ENCODE results near the gene PRKAG3. TPM values are rescaled to one million over a fixed set of nuclear protein-coding genes. Genes with fewer than 3 reads are reported as not detected.

PRKAG3 gene
- total RNA-seq, 1 donor from 2014 or later = not detected

GRCh38 chr2:218860950-218861381 is 29.4 kb upstream of the PRKAG3 start:
- TF ChIP-seq CTCF (conservative IDR thresholded peaks at IDR 0.05) = no peak
- H3K27ac Mint-ChIP-seq (ENCODE audit: unreplicated experiment) = no peak overlapping the region
- H3K4me1 Mint-ChIP-seq = peaks cover 10% of the 10 kb centered on the region
- DNase-seq (ENCODE audit: low read depth, low spot score) = peak; percentile 62
- H3K27me3 Mint-ChIP-seq (ENCODE audit: low read depth) = peaks cover 83% of the 10 kb centered on the region
- peak overlapping the region; percentile 50 for H3K4me3 Mint-ChIP-seq
- H3K36me3 Mint-ChIP-seq (ENCODE audit: low read depth) = no peaks in the 10 kb centered on the region
- no peaks in the 10 kb centered on the region for H3K9me3 Mint-ChIP-seq

GRCh38 chr2:218859988-218860831 is 28.6 kb upstream of the PRKAG3 start:
- no peak for TF ChIP-seq CTCF (conservative IDR thresholded peaks at IDR 0.05)
- Mint-ChIP-seq H3K4me3 (peak overlapping the region; percentile 77), H3K27me3 (ENCODE audit: low read depth) (peaks cover 88% of the 10 kb centered on the region), H3K27ac (ENCODE audit: unreplicated experiment) (no peak overlapping the region), H3K9me3 (no peaks in the 10 kb centered on the region), H3K4me1 (peaks cover 10% of the 10 kb centered on the region), H3K36me3 (ENCODE audit: low read depth) (no peaks in the 10 kb centered on the region)
- no peak for DNase-seq (ENCODE audit: low read depth, low spot score)

GRCh38 chr2:218859556-218859987 is 28.0 kb upstream of the PRKAG3 start, which contains the start of gene WNT6:
Gene WNT6 (plus strand): TSS chr2:218859805. CDS start chr2:218860038, 233 bp downstream.
- no peak for DNase-seq (ENCODE audit: low read depth, low spot score)
- H3K9me3 Mint-ChIP-seq = no peaks in the 10 kb centered on the region
- no peaks in the 10 kb centered on the region for H3K36me3 Mint-ChIP-seq (ENCODE audit: low read depth)
- no peak within 1 kb of the TSS for H3K27ac Mint-ChIP-seq (ENCODE audit: unreplicated experiment)
- peaks cover 10% of the 10 kb centered on the region for H3K4me1 Mint-ChIP-seq
- H3K4me3 Mint-ChIP-seq = peak within 1 kb of the TSS; percentile 77
- H3K27me3 Mint-ChIP-seq (ENCODE audit: low read depth) = peaks cover 91% of the 10 kb centered on the region
- TF ChIP-seq CTCF (conservative IDR thresholded peaks at IDR 0.05) = no peak

GRCh38 chr2:218858671-218859555 is 27.3 kb upstream of the PRKAG3 start:
- Mint-ChIP-seq H3K9me3 (no peaks in the 10 kb centered on the region), H3K27ac (ENCODE audit: unreplicated experiment) (no peak overlapping the region), H3K4me1 (peaks cover 10% of the 10 kb centered on the region), H3K36me3 (ENCODE audit: low read depth) (no peaks in the 10 kb centered on the region), H3K27me3 (ENCODE audit: low read depth) (peaks cover 94% of the 10 kb centered on the region), H3K4me3 (peak overlapping the region; percentile 76)
- no peak for TF ChIP-seq CTCF (conservative IDR thresholded peaks at IDR 0.05)
- no peak for DNase-seq (ENCODE audit: low read depth, low spot score)

GRCh38 chr2:218858138-218858445 is 26.5 kb upstream of the PRKAG3 start:
- no peak for TF ChIP-seq CTCF (conservative IDR thresholded peaks at IDR 0.05)
- Mint-ChIP-seq H3K36me3 (ENCODE audit: low read depth) (no peaks in the 10 kb centered on the region), H3K27ac (ENCODE audit: unreplicated experiment) (no peak overlapping the region), H3K27me3 (ENCODE audit: low read depth) (peaks cover 94% of the 10 kb centered on the region), H3K4me3 (peak overlapping the region; percentile 64), H3K9me3 (no peaks in the 10 kb centered on the region), H3K4me1 (peaks cover 10% of the 10 kb centered on the region)
- DNase-seq (ENCODE audit: low read depth, low spot score) = no peak

All from neural crest cell (in vitro differentiated cells).